GM10266 (cell line): Measurements from ENCODE around the gene SLA2.
"Not testable (repeated sequence)": the region's sequence is repeated elsewhere in the genome, so short reads cannot be mapped to it uniquely, and the experiment has no call there.

Source experiments
- DNase-seq: peaks from one replicate; pipeline ENCODE4 v3.0.0; 2012; ENCODE audit errors: extremely low spot score
- TF ChIP-seq, protein P1 (sequence below): IDR thresholded peaks from 2 replicates; pipeline ENCODE4 v1.5.1; 2012; ENCODE audit warnings: mild to moderate bottlenecking, low read depth; ENCODE audit not compliant: control insufficient read depth, insufficient read depth; ENCODE audit errors: missing control alignments

SLA2 gene, protein sequence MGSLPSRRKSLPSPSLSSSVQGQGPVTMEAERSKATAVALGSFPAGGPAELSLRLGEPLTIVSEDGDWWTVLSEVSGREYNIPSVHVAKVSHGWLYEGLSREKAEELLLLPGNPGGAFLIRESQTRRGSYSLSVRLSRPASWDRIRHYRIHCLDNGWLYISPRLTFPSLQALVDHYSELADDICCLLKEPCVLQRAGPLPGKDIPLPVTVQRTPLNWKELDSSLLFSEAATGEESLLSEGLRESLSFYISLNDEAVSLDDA

DNA sequence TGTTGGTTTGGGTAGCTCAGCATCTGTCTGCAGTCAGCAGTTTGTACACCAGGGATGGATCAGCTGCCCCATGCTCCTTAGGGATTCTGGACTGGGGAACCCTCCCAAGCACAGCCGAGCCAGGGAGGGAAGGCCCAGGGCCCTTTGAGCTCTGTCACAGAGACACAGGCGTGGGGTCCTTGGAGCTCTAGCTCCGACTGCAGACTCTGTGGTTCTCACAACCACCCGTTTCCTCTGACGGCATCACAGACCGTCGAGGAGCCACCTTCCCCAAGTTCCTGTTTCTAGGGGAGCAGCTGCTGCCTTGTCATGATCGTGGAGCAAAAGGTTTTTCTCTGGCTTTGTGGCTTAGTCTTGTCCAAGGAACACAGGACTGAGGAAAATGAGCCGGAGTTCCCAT is at the start of gene SLA2:
Gene SLA2 (minus strand): TSS at position 199 of the 400 bp plus-strand sequence. CDS start 4,861 bp downstream, outside the sequence.
- TF ChIP-seq, protein P1, sequence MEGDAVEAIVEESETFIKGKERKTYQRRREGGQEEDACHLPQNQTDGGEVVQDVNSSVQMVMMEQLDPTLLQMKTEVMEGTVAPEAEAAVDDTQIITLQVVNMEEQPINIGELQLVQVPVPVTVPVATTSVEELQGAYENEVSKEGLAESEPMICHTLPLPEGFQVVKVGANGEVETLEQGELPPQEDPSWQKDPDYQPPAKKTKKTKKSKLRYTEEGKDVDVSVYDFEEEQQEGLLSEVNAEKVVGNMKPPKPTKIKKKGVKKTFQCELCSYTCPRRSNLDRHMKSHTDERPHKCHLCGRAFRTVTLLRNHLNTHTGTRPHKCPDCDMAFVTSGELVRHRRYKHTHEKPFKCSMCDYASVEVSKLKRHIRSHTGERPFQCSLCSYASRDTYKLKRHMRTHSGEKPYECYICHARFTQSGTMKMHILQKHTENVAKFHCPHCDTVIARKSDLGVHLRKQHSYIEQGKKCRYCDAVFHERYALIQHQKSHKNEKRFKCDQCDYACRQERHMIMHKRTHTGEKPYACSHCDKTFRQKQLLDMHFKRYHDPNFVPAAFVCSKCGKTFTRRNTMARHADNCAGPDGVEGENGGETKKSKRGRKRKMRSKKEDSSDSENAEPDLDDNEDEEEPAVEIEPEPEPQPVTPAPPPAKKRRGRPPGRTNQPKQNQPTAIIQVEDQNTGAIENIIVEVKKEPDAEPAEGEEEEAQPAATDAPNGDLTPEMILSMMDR, result no peak
- DNase-seq, result peak; percentile 68

DNA sequence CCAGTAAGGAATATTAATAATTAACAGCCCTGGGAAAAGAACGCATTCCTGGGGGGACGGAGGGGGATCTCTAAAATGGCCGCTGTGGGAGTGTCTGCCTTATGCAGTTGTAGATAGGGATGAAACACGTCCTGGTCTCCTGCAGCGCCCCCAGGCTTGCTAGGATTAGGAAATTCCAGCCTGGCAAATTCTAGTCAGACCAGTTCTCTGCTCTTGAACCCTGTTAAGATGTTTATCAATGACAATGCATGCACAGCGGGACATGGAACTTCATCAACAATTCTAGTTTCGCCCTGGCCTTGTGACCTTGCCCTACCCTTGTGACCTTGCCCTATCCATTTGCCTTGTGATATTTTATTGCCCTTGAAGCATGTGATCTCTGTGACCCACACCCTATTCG is 49.5 kb upstream of the SLA2 start:
- DNase-seq, result not testable (repeated sequence)

DNA sequence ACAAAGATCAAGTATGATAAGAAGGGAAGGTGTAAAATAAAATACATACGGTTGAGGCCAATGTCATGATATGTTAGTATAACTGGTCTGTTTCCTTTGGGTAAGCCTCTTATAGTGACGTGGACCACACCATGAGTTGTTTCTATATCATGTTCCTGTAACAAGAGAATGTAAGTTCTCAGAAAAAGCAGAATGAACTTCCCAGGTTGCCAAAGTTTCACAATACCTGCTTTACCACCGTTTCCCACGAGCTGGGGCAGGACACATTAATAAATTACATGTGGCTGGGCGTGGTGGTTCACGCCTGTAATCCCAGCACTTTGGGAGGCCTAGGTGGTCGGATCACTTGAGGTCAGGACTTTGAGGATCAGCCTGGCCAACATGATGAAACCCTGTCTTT is 42.6 kb upstream of the SLA2 start:
- TF ChIP-seq, protein P1, result no peak
- DNase-seq, result no peak

DNA sequence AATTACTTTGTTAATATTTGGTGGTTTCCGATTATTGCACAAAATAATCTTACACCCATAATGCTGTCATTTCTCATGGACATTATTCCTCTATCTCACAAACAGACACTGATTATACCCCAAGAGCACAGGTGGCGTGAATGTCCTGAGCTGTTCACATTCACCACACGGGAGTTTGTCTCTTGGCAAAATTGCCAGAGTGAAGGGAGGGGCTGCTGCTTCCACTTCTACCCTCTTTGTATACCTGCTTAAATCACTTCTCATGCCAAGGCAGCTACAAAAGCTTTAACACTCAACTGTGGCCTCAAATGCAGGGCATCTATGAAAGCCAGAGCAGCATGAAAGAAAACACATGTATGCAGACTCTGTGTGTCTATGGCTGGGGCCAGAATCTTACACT is 41.9 kb upstream of the SLA2 start:
- DNase-seq, result no peak
- TF ChIP-seq, protein P1, result no peak

DNA sequence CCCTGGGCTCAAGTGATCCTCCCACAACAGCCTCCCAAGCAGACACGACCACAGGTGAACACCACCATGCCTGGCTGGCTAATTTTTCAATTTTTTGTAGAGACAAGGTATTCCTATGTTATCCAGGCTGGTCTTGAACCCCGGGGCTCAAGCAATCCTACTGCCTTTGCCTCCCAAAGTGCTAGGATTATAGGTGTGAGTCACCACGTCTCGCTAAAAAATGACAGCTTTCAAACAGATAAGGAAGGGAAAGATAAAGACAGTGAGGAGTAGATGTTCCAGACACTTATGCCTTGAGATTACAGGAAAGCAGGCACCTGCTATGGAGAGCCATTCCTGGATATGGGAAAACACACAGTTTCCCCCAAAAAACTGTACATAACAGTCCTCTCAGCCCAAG is 40.9 kb upstream of the SLA2 start:
- TF ChIP-seq, protein P1, result no peak
- DNase-seq, result no peak

DNA sequence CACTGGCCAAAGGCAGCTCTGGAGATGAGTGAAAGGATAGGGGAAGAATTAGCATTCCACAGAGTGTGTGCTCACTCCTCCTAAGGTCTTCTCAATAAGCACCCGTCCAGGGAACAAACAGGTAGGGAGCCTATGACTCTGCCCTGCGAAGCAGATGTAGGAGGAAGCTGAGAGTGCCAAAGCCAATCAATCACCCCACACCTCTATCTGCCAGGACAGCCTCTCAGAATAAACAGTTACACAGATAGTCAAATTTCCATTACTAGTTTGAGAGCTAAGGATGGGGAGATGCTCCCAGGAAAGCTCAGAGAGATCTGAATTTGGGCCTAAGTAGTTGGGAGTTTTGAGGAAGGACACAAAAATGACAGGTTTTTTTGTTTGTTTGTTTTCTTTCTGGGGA is 40.5 kb upstream of the SLA2 start:
- DNase-seq, result no peak
- TF ChIP-seq, protein P1, result no peak

DNA sequence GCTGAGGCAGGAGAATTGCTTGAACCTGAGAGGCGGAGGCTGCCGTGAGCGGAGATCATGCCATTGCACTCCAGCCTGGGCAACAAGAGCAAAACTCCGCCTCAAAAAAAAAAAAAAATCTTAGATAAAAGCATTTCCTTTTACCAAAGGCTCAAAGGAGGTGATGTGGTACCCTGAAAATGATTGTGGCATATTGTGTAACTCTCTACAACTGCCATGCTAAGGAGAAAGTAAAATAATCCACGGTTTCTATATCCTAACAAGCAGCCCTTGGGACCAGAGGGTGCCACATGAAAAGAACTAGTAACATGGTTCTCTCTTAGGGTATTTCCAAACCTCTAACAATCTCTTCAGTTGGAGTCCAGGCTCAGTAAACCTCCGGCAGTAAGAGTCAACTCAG is 38.8 kb upstream of the SLA2 start:
- TF ChIP-seq, protein P1, result no peak
- DNase-seq, result no peak

DNA sequence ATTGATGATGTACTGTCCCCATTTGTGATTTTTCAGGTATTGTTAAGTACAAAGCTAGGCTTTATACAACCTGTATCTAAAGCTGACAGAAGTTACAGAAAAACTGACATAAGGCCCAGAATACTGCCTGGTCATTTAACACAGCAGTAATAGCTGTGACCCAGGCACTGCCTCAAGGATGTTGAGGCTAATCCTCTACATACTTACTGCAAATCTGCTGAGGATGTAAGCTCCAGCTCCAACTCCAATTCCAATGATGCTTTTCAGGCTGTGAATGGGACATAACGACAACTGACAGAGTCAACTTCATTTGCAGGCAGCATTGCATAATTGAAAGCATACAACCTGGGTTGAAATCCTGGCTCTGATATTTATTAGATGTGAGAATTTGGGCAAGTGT is 36.3 kb upstream of the SLA2 start:
- TF ChIP-seq, protein P1, result no peak
- no peak for DNase-seq
